ENCODE measurements around the gene CFAP221. TPM values are rescaled to one million over a fixed set of nuclear protein-coding genes. Genes with fewer than 3 reads are reported as not detected.
A peak's percentile ranks its signal among the peaks of the same experiment; 100 is the strongest.

Gene CFAP221
- under 1 TPM in 1 of 3 donors, not detected in 2; 0.51 TPM for total RNA-seq
- long read RNA-seq, donor 1, result 0 reads
- long read RNA-seq, donor 2, result 0 reads

DNA sequence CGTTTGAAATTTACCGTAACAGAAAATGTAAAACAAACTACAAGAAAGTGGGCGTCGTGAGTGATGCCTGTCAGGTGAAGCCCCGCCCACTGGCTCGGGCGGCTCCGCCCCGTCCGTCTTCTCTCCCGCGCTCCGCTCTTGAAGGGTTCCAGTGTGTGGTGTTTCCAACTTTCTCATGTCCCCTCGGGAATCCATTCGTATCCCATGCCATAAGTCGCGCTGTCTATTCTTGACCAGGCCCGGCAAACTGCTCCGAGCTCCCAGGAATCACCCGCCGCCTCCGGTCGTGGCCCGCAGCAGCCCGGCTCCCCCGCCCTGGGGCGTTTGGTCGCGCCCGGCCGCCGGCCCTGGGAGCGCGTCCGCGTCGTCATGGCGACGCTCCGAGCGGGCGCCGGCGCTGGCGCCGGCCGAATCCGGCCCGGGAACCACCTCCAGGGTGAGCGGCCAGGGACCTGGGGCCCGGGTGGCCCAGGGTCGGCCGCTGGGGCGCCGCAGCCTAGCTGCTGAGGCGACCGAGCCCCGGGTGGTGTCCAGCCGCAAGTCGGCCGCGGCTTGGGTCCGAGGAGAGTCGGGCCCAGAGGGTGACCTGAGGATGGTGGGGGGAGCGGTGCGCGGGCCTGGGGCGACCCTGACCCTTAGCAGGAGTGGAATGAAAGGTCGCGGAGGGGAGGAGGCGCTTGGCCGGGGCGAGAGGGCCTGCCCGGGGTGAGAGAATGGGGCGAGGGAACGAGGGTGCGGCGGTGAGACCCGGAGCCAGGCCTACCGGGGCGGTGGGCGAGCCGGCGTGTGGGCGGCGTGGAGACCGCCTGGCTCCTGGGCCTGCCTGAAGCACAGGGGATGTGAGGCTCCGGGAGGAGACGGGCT, at the start of gene CFAP221:
Gene CFAP221 (plus strand): TSS at position 375 of the 864 bp plus-strand sequence. CDS start 1,683 bp downstream, outside the sequence.
- TF ChIP-seq, protein P1, sequence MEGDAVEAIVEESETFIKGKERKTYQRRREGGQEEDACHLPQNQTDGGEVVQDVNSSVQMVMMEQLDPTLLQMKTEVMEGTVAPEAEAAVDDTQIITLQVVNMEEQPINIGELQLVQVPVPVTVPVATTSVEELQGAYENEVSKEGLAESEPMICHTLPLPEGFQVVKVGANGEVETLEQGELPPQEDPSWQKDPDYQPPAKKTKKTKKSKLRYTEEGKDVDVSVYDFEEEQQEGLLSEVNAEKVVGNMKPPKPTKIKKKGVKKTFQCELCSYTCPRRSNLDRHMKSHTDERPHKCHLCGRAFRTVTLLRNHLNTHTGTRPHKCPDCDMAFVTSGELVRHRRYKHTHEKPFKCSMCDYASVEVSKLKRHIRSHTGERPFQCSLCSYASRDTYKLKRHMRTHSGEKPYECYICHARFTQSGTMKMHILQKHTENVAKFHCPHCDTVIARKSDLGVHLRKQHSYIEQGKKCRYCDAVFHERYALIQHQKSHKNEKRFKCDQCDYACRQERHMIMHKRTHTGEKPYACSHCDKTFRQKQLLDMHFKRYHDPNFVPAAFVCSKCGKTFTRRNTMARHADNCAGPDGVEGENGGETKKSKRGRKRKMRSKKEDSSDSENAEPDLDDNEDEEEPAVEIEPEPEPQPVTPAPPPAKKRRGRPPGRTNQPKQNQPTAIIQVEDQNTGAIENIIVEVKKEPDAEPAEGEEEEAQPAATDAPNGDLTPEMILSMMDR (IDR thresholded peaks at IDR 0.05), result no peak
- Histone ChIP-seq H3K36me3 (ENCODE audit: low read depth) (no peaks in the 10 kb centered on the region), H3K4me3 (no peak within 1 kb of the TSS), H3K4me1 (ENCODE audit: low read depth) (peaks cover 11% of the 10 kb centered on the region), H3K9me3 (no peaks in the 10 kb centered on the region)
- ATAC-seq (peak; percentile 96), DNase-seq (peak; percentile 76 to 87 (median 84))
- intact Hi-C loops (cut with DNase I, micrococcal nuclease), result no loop called here

DNA sequence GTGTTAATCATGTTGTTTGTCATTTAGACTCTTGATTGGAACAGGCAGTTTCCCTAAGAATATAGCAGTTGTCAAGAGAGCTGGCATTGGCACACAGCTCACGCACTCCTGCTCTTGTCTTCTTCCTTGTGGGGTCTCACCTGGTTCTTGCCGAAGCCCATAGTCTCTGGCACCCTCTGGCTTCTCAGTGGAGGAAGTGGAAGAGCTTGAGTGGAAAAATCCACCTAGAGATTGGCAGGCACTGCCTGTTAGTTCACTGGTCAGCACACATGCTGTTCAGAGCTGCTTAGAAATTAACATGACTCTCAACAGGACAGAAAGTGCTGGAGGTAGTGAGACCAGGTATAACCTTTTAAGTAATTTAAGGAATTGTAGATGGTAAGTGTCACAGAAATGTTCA, 48.3 kb upstream of the CFAP221 start:
- TF ChIP-seq, protein P1 (IDR thresholded peaks at IDR 0.05), result no peak
- no peak overlapping the region for H3K4me3 ChIP-seq
- intact Hi-C loops (cut with DNase I, micrococcal nuclease), result no loop called here
- DNase-seq, result no peak
- ATAC-seq, result no peak
- H3K36me3 ChIP-seq (ENCODE audit: low read depth), result no peaks in the 10 kb centered on the region
- no peaks in the 10 kb centered on the region for H3K4me1 ChIP-seq (ENCODE audit: low read depth)
- H3K9me3 ChIP-seq, result peaks cover 11% of the 10 kb centered on the region

DNA sequence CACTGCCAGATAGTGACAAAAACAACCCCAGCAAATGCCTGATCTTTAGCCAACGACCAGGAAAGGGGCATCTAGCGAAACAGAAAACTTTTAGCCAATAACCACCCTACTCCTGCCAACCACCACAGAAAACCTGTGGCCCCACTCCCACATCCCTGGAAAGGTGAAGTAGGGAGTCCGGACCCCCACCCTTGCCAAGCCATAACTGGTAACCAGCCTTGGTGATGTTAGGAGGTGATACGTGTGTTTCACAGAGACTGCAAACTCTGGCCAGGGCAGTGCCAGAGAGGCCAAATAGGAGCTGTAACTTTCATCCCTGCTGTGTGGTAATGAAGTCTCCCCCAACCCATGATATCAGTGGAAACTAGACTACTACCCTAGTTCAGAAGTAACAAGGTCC, 47.6 kb upstream of the CFAP221 start:
- Histone ChIP-seq H3K4me3 (no peak overlapping the region), H3K9me3 (peaks cover 11% of the 10 kb centered on the region), H3K36me3 (ENCODE audit: low read depth) (no peaks in the 10 kb centered on the region), H3K4me1 (ENCODE audit: low read depth) (no peaks in the 10 kb centered on the region)
- DNase-seq (no peak), ATAC-seq (no peak)
- TF ChIP-seq, protein P1 (IDR thresholded peaks at IDR 0.05), result no peak
- intact Hi-C loops (cut with DNase I, micrococcal nuclease), result no loop called here

DNA sequence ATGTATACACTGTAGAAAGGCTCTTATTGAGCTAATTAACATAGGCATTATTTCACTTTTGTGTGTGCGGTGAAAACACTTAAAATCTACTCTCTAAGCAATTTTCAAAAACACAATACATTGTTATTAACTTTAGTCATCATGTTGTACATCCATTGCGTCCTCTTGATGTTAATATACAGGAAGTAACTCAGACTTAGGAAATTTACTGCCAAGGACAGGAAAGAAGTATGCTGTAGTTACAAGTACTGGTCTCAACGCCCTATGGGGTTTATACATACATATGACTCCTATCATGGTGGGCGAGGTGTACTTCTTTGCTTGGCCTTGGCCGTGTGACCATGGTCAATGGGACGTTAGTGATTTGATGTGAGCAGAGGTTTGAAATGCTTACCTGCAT, 35.5 kb upstream of the CFAP221 start:
- H3K4me3 ChIP-seq, result no peak overlapping the region
- DNase-seq (no peak), ATAC-seq (no peak)
- TF ChIP-seq, protein P1 (IDR thresholded peaks at IDR 0.05), result no peak
- H3K4me1 ChIP-seq (ENCODE audit: low read depth), result no peaks in the 10 kb centered on the region
- intact Hi-C loops (cut with DNase I, micrococcal nuclease), result no loop called here
- no peaks in the 10 kb centered on the region for H3K36me3 ChIP-seq (ENCODE audit: low read depth)
- no peaks in the 10 kb centered on the region for H3K9me3 ChIP-seq

DNA sequence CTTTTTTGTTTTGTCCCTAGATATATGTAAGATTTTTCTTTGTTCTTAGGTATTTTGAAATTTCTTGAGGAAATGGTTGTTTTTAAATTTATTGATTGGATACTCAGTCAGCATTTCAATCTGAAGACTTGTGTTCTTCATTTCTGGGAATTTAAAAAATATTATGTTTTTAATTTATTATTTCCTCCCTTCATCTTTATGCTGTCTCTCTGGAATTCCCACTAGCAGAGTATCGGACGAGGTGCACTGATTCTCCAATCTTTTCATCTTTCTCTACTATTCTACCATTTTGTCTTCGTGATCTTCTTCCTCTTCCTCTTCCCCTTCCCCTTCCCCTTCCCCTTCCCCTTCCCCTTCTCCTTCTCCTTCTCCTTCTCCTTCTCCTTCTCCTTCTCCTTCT, 32.3 kb upstream of the CFAP221 start:
- no peaks in the 10 kb centered on the region for H3K36me3 ChIP-seq (ENCODE audit: low read depth)
- H3K4me3 ChIP-seq, result no peak overlapping the region
- DNase-seq (no peak), ATAC-seq (no peak)
- intact Hi-C loops (cut with DNase I, micrococcal nuclease), result no loop called here
- TF ChIP-seq, protein P1 (IDR thresholded peaks at IDR 0.05), result no peak
- no peaks in the 10 kb centered on the region for H3K9me3 ChIP-seq
- H3K4me1 ChIP-seq (ENCODE audit: low read depth), result no peaks in the 10 kb centered on the region
